Trophoblast cell (in vitro differentiated cells and primary cell): ENCODE results near the gene GNG8.
A peak's percentile ranks its signal among the peaks of the same experiment; 100 is the strongest.

ENCODE experiments used
- DNase-seq, 2 donors: peaks; one replicate each; pipeline ENCODE4 v3.0.0-alpha.2; 2016
- H2AFZ ChIP-seq: 2 replicates; pipeline ENCODE4 v1.6.1; 2013; ENCODE audit warnings: low read length, moderate library complexity, mild to moderate bottlenecking; ENCODE audit not compliant: insufficient read depth, poor library complexity
- H2AK5ac ChIP-seq: 2 replicates; pipeline ENCODE4 v1.6.1; 2013; ENCODE audit warnings: mild to moderate bottlenecking, low read length
- H2BK120ac ChIP-seq: 2 replicates; pipeline ENCODE4 v1.6.1; 2013; ENCODE audit warnings: low read length, mild to moderate bottlenecking, moderate library complexity; ENCODE audit not compliant: insufficient read depth, poor library complexity
- H2BK12ac ChIP-seq: 2 replicates; pipeline ENCODE4 v1.6.1; 2013; ENCODE audit warnings: mild to moderate bottlenecking, low read length, moderate library complexity
- H2BK5ac ChIP-seq: 2 replicates; pipeline ENCODE4 v1.6.1; 2013; ENCODE audit warnings: low read length, low read depth, moderate library complexity, mild to moderate bottlenecking; ENCODE audit not compliant: poor library complexity
- H3K14ac ChIP-seq: 2 replicates; pipeline ENCODE4 v1.6.1; 2013; ENCODE audit warnings: mild to moderate bottlenecking, low read length
- H3K18ac ChIP-seq: 2 replicates; pipeline ENCODE4 v1.6.1; 2013; ENCODE audit warnings: mild to moderate bottlenecking, low read length
- H3K23ac ChIP-seq: 2 replicates; pipeline ENCODE4 v1.6.1; 2013; ENCODE audit warnings: low read length
- H3K27ac ChIP-seq: 2 replicates; pipeline ENCODE4 v1.5.1; 2013; ENCODE audit warnings: low read depth, mild to moderate bottlenecking, inconsistent platforms, low read length, moderate library complexity
- H3K27me3 ChIP-seq: 2 replicates; pipeline ENCODE4 v1.6.1; 2013; ENCODE audit warnings: inconsistent platforms, mild to moderate bottlenecking, low read length, moderate library complexity; ENCODE audit not compliant: insufficient read depth
- H3K36me3 ChIP-seq, 2 experiments: 1 replicate in 1 of 2; 2 replicates in 1 of 2; pipeline ENCODE4 v1.6.1; 2013; ENCODE audit warnings: low read length in 2 of 2, mild to moderate bottlenecking in 2 of 2, moderate library complexity in 1 of 2; ENCODE audit not compliant: insufficient read depth in 2 of 2, control insufficient read depth in 1 of 2
- H3K4ac ChIP-seq: 2 replicates; pipeline ENCODE4 v1.6.1; 2013; ENCODE audit warnings: low read depth, mild to moderate bottlenecking, low read length, moderate library complexity
- H3K4me1 ChIP-seq, 2 experiments: 1 replicate in 1 of 2; 2 replicates in 1 of 2; pipeline ENCODE4 v1.6.1; 2013; ENCODE audit warnings: low read length in 2 of 2, mild to moderate bottlenecking in 2 of 2, moderate library complexity in 1 of 2; ENCODE audit not compliant: insufficient read depth in 2 of 2, control insufficient read depth in 1 of 2
- H3K4me2 ChIP-seq: 2 replicates; pipeline ENCODE4 v1.6.1; 2013; ENCODE audit warnings: inconsistent platforms, mild to moderate bottlenecking, low read length, moderate library complexity
- H3K4me3 ChIP-seq: 2 replicates; pipeline ENCODE4 v1.5.1; 2013; ENCODE audit warnings: mild to moderate bottlenecking, low read depth, low read length, inconsistent platforms
- H3K79me1 ChIP-seq: one replicate; pipeline ENCODE4 v1.6.1; 2013; ENCODE audit warnings: low read length
- H3K79me2 ChIP-seq: 2 replicates; pipeline ENCODE4 v1.6.1; 2013; ENCODE audit warnings: low read length, mild to moderate bottlenecking; ENCODE audit not compliant: control insufficient read depth, insufficient read depth, poor library complexity
- H3K9ac ChIP-seq: 2 replicates; pipeline ENCODE4 v1.6.1; 2013; ENCODE audit warnings: mild to moderate bottlenecking, low read length
- H3K9me3 ChIP-seq: 2 replicates; pipeline ENCODE4 v1.6.1; 2013; ENCODE audit warnings: low read depth, mild to moderate bottlenecking, control low read depth, inconsistent platforms, low read length; ENCODE audit not compliant: insufficient read depth
- H4K12ac ChIP-seq: 2 replicates; pipeline ENCODE4 v1.6.1; 2013; ENCODE audit warnings: low read depth, mild to moderate bottlenecking, low read length, moderate library complexity
- H4K8ac ChIP-seq: 2 replicates; pipeline ENCODE4 v1.6.1; 2013; ENCODE audit warnings: low read depth, mild to moderate bottlenecking, low read length, moderate library complexity
- H4K91ac ChIP-seq: one replicate; pipeline ENCODE4 v1.6.1; 2013; ENCODE audit warnings: low read depth, mild to moderate bottlenecking, low read length, moderate library complexity
- WGBS: extraction: QIAGEN DNeasy Blood & Tissue Kit; methylation state at CpG from one replicate; pipeline ENCODE4 v1.1.7; 2013; ENCODE audit warnings: missing lambda C conversion rate; ENCODE audit not compliant: insufficient read length, insufficient coverage; ENCODE audit errors: extremely low coverage; 5-methylcytosine and 5-hydroxymethylcytosine counted together

Gene GNG8

GRCh38 chr19:46656541-46656940 lies 20.5 kb upstream of the GNG8 start:
- H3K79me1 ChIP-seq: peaks cover 8% of the 10 kb centered on the region
- no CpG with 5 or more reads among the region's 5 CpGs for WGBS
- H2BK120ac ChIP-seq: no peak overlapping the region
- no peak overlapping the region for H3K14ac ChIP-seq
- H4K12ac ChIP-seq: no peak overlapping the region
- no peak overlapping the region for H2BK12ac ChIP-seq
- H3K4me3 ChIP-seq: no peak overlapping the region
- no peak overlapping the region for H2AK5ac ChIP-seq
- H3K79me2 ChIP-seq: peaks cover 3% of the 10 kb centered on the region
- peaks cover 5 to 15% of the 10 kb centered on the region in 2 experiments for H3K36me3 ChIP-seq
- DNase-seq: peak in 1 of 2 donors; percentile 31
- peaks cover 6% of the 10 kb centered on the region for H3K27me3 ChIP-seq
- no peak overlapping the region for H3K9ac ChIP-seq
- H3K4me1 ChIP-seq: peaks cover 0 to 7% of the 10 kb centered on the region in 2 experiments
- H4K91ac ChIP-seq: no peak overlapping the region
- H2BK5ac ChIP-seq: no peak overlapping the region
- no peak overlapping the region for H3K18ac ChIP-seq
- no peak overlapping the region for H3K4me2 ChIP-seq
- no peak overlapping the region for H4K8ac ChIP-seq
- no peak overlapping the region for H3K23ac ChIP-seq
- H3K27ac ChIP-seq: no peak overlapping the region
- no peak overlapping the region for H3K4ac ChIP-seq
- no peak overlapping the region for H2AFZ ChIP-seq
- H3K9me3 ChIP-seq: no peaks in the 10 kb centered on the region

GRCh38 chr19:46654621-46655152 lies 18.7 kb upstream of the GNG8 start:
- Histone ChIP-seq H3K79me2 (no peaks in the 10 kb centered on the region), H4K91ac (no peak overlapping the region), H3K14ac (no peak overlapping the region), H2BK120ac (no peak overlapping the region), H3K4me3 (no peak overlapping the region), H4K12ac (no peak overlapping the region), H3K27ac (peak overlapping the region; percentile 2), H3K79me1 (peaks cover 3% of the 10 kb centered on the region), H3K4ac (no peak overlapping the region), H3K9me3 (peaks cover 4% of the 10 kb centered on the region), H3K27me3 (peaks cover 2% of the 10 kb centered on the region), H3K18ac (no peak overlapping the region), H3K36me3 (peaks cover 5 to 15% of the 10 kb centered on the region in 2 experiments), H2BK5ac (no peak overlapping the region), H3K9ac (no peak overlapping the region), H2AK5ac (no peak overlapping the region), H3K4me2 (no peak overlapping the region), H4K8ac (no peak overlapping the region), H3K4me1 (peaks cover 0 to 7% of the 10 kb centered on the region in 2 experiments), H2AFZ (no peak overlapping the region), H2BK12ac (no peak overlapping the region), H3K23ac (no peak overlapping the region)
- no peak for DNase-seq
- no CpG with 5 or more reads among the region's 16 CpGs for WGBS

- no peak overlapping the region for H3K18ac ChIP-seq
- H3K79me1 ChIP-seq: no peaks in the 10 kb centered on the region
- no peak overlapping the region for H3K4me2 ChIP-seq
- no peak overlapping the region for H2BK120ac ChIP-seq
- H3K23ac ChIP-seq: no peak overlapping the region
- H3K79me2 ChIP-seq: no peaks in the 10 kb centered on the region
- no peak overlapping the region for H3K9ac ChIP-seq
- WGBS: no CpG with 5 or more reads among the region's 7 CpGs
- H3K4me3 ChIP-seq: no peak overlapping the region
- no peak overlapping the region for H2BK5ac ChIP-seq
- H3K27ac ChIP-seq: no peak overlapping the region
- H3K27me3 ChIP-seq: peaks cover 30% of the 10 kb centered on the region
- no peak overlapping the region for H4K8ac ChIP-seq
- H3K14ac ChIP-seq: no peak overlapping the region
- H2AK5ac ChIP-seq: no peak overlapping the region
- H2BK12ac ChIP-seq: no peak overlapping the region
- no peak overlapping the region for H4K12ac ChIP-seq
- H3K4me1 ChIP-seq: peaks cover 0 to 4% of the 10 kb centered on the region in 2 experiments
- H3K4ac ChIP-seq: no peak overlapping the region
- peaks cover 24% of the 10 kb centered on the region for H3K9me3 ChIP-seq
- H3K36me3 ChIP-seq: peaks cover 5 to 21% of the 10 kb centered on the region in 2 experiments
- no peak overlapping the region for H4K91ac ChIP-seq
- H2AFZ ChIP-seq: no peak overlapping the region
- peak in 1 of 2 donors; percentile 28 for DNase-seq
Measured at GRCh38 chr19:46650445-46650844, 14.4 kb upstream of the GNG8 start.

- Histone ChIP-seq H3K27me3 (peaks cover 30% of the 10 kb centered on the region), H2BK120ac (no peak overlapping the region), H3K14ac (no peak overlapping the region), H4K8ac (no peak overlapping the region), H3K79me1 (no peaks in the 10 kb centered on the region), H3K79me2 (no peaks in the 10 kb centered on the region), H3K23ac (no peak overlapping the region), H3K4me1 (peaks cover 0 to 4% of the 10 kb centered on the region in 2 experiments), H3K36me3 (peaks cover 5 to 18% of the 10 kb centered on the region in 2 experiments), H2AK5ac (no peak overlapping the region), H2BK5ac (no peak overlapping the region), H4K91ac (no peak overlapping the region), H4K12ac (no peak overlapping the region), H3K27ac (no peak overlapping the region), H3K9ac (no peak overlapping the region), H3K4ac (no peak overlapping the region), H2AFZ (no peak overlapping the region), H3K9me3 (peaks cover 24% of the 10 kb centered on the region), H3K4me3 (no peak overlapping the region), H3K18ac (no peak overlapping the region), H3K4me2 (peak overlapping the region; percentile 36), H2BK12ac (no peak overlapping the region)
- DNase-seq: no peak
- no CpG with 5 or more reads among the region's 144 CpGs for WGBS
Measured at GRCh38 chr19:46648961-46649960, 13.3 kb upstream of the GNG8 start.
